ENCODE data around the gene NR4A3.
A peak's percentile ranks its signal among the peaks of the same experiment; 100 is the strongest.
"Not testable (repeated sequence)": the region's sequence is repeated elsewhere in the genome, so short reads cannot be mapped to it uniquely, and the experiment has no call there.

Gene NR4A3

DNA sequence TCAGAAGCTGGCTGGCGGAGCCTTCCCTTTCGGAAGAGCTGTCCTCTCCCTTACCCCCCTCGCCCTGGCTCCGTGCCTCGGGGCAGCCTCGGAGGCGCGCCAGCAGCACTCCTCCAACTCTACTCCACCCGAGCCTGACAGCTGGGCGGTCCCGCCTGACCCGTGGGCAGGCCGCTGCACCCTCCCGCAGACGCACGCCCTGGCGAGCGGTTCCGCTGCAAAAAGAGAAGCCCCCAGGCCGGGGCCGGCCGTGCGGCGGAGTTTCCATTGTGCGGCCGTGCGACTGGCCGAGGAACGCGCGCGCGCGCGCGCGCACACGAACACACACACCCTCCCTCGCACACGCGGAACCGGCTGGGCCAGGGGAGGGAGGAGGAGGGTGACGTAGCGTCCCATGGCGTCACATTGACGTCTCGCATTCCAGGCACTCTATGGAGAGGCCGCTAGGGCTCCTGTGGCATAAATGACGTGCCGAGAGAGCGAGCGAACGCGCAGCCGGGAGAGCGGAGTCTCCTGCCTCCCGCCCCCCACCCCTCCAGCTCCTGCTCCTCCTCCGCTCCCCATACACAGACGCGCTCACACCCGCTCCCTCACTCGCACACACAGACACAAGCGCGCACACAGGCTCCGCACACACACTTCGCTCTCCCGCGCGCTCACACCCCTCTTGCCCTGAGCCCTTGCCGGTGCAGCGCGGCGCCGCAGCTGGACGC is at the start of gene NR4A3:
TSS of gene NR4A3 (plus strand) at position 490 of the 713 bp plus-strand sequence. CDS start 6,158 bp downstream, outside the sequence.
- DNase-seq (ENCODE audit: low read depth) = peak; percentile 93

DNA sequence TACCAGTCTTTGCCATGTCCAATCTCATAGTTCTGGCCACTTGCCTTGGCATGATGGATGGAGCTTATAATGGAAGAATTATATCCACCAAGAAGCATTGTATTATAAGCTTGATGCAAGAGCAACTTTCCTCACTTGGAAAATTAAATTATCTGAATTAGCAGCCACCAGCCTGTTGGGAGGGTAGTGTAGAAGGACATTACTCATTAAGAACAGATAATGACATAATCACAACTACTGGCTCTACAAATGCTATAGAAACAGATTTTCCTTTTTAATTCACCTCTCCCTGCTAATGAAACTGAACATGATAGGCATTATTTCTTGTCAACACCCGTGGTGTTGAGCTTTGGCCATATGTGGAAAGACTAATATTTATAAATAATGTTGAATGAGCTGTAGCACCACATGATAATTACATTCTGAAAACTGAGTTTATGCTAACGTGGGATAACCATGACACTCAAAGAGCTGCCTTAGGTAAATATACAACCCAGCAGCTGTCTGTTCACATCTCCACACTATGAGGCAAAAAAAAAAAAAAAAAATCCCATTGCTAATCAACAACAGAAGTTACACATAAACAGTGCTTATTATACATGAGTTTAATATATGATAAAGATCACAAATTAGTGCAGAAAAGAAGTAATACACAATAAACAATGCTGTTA is 48.1 kb upstream of the NR4A3 start:
- DNase-seq (ENCODE audit: low read depth) = no peak

DNA sequence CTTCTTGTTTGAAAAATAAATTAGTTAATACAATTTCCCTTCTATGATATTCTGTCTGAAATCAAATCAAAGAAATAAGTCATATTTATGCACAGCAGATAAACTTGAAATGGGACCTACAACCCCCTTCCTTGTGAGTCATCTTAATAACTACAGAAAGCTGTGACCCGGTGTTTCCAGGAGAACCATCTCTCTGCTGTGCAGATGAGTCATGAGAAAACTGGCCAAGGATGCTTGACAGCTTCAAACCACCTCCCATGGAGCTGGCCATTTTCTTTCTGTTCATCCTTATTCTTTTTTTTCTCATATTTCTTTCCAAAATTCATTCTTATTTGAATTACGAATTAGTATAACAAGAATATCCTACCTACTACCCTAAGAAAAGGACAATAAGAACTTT is 43.4 kb upstream of the NR4A3 start:
- peak; percentile 79 for DNase-seq (ENCODE audit: low read depth)

DNA sequence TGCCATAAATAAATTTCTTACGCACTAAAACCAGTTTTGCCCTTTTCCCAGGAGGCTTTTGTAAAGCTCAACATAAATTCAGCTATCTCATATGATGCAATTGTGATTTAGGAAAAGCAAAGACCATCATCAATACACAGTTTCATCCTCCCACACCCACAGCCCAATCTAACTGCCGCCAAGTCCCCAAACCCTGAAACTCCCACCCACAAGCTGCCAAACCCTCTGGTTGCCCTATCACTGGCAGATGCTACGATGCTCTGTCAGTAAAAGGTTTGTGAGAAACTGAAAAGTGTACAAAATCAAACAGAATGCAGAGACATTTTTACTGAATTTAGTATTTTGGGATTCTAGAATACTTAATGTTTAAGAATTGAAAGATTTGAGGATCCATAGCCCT is 42.8 kb upstream of the NR4A3 start:
- DNase-seq (ENCODE audit: low read depth) = no peak

DNA sequence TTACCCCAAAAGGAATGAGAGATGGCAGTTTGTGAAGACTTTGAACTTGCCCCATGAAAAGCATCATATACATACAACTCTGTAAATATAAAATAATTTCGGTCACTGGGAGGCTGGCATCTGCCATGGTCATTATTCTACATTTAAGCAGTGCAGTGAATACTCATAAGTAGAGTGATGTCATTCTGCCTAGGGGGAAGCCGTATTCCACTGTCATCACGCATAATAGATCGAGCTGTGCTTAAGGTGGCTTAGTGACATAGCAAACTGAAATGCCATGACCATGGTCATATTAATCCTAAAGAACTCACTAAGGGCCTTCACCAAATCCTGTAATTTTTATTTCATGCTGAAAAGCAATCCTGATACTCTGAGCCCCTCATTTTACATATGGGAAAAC is 42.4 kb upstream of the NR4A3 start:
- DNase-seq (ENCODE audit: low read depth) = no peak

DNA sequence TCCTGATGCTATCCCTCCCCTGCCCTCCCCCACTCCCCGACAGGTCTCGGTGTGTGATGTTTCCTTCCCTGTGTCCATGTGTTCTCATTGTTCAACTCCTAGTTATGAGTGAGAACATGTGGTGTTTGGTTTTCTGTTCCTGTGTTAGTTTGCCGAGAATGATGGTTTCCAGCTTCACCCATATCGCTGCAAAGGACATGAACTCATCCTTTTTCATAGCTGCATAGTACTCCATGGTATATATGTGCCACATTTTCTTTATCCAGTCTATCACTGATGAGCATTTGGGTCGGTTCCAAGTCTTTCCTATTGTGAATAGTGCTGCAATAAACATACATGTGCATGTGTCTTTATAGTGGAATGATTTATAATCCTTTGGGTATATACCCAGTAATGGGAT is 39.3 kb upstream of the NR4A3 start:
- not testable (repeated sequence) for DNase-seq (ENCODE audit: low read depth)

DNA sequence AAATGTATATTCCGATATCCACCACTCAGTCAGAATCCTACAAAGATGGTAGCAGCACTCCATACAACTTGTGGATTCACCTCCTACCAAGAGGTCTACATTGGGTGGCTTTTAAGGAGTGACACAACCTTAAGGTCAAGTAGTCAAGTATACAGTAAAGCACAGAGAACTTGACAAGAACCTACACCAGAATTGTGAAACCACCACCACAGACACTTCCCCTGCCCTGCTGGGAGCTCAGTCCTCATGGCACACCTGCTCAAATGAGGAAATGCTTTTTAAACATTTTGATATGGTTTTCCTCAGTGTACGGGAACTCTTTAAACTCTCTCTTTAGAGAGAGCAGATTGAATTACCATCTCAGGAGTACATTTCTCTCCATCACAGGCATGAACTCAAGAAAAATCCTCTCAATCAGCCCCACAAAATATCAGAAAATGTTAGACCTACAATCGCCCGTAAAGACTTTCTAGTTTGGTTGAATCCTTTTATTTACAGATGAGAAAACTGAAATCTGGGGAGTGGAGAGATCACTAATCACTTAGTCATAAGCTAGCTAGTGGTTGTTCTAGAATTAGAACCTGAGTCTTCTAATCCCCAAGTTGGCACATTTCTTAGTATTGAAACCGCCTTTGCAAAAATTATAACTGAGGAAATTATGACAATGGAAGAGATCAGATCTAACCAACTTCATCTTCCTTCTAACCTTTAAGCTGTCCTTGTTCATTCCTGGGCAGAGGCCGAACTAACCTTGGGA is 38.5 kb upstream of the NR4A3 start:
- DNase-seq (ENCODE audit: low read depth) = no peak

DNA sequence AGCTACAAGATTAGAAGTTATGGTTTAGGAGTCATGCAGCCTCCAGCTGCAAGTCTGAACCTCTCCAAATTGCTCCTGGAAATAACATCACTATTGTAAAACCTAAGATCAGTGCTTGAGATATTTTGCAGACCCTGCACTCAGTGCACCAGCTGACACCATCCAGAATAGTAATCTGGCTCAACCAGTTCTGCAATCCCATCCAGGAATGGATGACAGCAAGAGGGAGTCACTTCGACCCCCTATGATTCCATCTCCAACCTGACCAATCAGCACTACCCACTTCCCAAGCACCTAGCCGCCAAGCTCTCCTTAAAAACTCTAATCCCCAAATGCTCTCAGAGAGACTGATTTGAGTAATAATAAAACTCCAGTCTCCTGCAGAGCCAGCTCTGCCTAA is 37.9 kb upstream of the NR4A3 start:
- DNase-seq (ENCODE audit: low read depth) = no peak

DNA sequence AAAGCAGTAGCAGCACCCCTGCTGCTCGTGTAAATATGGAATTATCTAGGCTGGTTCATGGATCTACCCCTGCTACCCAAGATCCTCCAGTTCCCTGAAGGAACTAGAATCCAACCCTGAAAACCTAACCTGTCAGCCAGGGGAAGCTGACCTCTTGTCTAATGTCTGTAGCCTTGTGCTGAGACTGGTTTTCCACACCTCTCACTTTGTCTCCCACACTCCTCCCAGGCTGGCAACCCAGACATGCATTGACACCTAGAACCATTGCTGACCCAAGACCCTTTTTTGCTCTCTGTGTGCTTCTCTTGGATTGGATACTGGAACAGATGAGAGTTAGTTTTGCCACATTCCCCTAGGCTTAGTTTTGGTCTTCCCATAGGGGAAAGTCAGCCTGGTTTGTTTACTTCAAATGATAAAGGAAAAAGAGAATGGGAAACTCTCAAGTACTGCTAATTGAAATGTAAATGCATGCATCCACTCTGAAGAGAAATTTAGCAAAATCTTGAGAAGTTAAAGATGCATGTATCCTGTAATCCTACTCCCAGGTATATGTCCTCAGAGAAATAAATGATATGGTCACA is 36.6 kb upstream of the NR4A3 start:
- DNase-seq (ENCODE audit: low read depth) = no peak

DNA sequence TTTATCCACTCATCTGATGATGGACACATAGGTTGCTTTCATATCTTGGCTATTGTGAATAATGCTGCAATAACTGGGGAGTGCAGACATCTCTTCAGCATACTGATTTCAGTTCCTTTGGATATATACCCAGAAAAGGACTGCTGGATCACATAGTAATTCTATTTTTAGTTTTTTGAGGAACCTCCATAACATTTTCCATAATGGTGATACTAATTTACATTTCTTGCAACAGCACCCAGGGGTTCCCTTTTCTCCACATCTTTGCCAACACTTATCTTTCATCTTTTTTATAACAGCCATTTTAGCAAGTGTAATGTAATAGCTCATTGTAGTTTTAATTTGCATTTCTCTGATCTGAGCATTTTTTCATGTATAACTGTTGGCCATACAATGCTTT is 34.1 kb upstream of the NR4A3 start:
- DNase-seq (ENCODE audit: low read depth) = no peak

DNA sequence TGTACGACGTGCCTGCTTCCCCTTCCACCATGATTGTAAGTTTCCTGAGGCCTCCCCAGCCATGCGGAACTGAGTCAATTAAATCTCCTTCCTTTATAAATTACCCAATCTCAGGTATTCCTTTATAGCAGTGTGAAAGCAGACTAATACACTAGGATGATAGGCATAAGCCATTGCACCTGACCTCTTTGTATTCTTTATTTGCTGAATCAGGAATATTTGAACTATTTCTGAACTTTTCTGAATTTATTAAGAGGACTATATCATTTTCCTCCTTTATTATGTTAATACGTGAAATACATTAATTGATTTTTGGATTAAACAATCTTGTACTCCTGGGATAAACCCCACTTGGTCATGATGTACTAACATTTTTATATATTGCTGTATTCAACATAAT is 28.2 kb upstream of the NR4A3 start:
- no peak for DNase-seq (ENCODE audit: low read depth)

DNA sequence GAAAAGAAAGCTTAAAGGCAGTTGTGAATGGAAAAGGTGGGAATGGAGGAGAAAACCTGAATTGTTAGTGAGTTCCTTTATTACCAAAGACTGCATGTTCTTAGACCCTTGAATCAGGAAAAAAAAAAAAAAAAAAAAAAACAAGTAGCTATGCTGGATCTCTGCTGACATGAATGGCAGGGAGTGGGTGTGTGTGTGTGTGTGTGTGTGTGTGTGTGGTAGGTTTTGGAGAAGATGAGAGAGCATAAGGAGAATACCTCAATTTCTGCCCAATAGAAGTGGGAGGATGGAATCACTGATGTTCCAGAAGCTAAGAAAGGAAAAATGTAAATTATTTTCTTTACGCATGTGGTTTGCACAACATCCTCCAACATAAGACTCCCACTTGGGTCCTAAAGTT is 25.5 kb upstream of the NR4A3 start:
- DNase-seq (ENCODE audit: low read depth) = no peak

DNA sequence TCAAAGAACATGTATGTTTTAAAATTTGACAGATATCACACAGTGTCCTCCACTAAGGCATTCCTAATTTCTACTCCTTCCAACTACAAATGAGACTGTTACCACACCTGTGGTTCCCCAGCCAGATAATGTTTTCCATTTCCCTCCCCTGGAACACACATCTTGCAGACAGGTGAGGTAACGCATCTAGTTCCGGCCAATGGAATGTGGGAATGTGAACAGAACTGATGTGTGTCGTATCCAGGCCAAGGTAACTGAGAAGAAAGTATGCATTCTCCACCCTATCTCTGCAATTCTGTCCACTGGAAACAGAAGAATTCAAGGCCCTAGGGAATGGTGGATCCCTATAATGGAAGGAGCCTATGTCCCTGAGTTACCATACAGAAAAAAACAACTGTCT is 19.9 kb upstream of the NR4A3 start:
- no peak for DNase-seq (ENCODE audit: low read depth)

DNA sequence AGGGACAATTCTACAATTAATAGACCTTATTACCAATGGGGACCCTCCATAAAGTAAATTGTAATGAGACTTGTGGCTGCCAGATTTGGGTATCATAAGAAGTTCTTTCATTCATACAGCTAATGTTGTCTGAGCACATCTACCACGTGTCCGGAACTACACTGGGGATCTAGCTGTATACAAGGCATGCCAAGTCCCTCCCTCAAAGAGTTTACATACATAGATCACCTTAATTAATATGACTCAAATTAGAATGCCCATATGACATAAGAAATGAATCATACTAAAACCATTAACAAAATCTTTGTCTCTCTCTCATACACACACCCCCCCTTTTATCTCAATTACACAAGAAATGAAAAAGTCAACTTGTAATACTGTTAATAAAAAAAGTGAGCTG is 18.0 kb upstream of the NR4A3 start:
- DNase-seq (ENCODE audit: low read depth) = no peak

DNA sequence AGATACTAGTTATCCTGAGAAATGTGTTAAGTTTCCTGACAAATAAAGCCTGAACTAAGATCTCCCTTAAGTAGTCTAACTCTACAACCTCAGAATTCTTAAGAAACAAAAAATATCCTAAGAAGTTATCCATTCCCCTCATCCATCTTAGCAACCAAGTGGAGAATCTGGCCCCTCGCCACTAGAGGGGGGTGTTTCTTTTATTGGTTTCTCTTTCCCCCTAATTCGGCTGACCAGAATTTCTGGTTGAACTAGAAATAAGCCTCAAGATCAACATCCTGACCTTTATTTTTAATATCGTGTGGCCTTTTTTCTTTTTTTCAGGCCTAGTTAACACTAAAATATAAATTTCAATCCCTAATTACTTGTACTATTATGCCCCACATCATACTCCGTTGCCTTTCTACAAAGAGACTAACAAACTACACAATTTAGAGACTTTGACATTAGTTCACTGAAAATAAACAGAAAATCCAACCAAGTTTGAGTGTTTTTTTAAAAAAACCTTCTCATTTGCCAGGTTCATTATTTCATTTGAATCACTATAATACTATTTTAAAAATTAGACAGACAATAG is 14.3 kb upstream of the NR4A3 start:
- peak; percentile 23 for DNase-seq (ENCODE audit: low read depth)

DNA sequence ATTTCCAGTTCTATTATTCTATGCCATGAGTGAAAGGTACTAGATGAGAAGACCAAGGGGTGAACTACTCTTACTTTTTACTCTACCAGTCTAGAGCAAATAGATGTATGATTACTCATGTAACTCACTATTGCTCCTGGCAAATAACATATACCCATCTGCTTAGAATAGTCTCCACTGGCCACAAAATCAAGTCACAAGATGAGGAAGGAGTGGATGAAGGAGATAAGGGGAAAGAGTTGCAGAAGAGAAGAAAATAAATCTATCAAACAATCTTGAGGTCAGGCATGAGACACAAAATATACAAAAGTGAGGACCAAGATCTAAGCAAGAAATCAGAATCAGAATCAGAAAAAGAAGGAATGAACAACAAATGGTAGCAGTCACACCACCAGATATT is 13.7 kb upstream of the NR4A3 start:
- no peak for DNase-seq (ENCODE audit: low read depth)

DNA sequence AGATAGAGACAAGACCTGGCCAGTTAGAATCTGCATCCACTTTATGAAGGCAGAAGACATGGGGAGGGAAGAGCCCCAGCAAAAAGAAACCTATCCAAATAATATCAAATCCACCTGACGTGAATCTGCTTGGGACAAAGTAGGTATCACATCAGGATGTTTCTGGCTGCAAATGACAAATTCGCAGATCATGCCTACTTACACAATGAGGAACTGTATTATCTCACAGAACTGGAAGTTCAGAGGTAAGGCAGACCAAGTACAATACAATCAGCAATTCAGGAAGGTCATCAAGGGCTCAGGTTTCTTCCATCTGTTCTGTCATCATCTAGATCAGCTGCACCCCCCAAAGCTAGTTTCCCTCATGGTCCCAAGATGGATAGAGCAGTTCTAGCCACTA is 13.2 kb upstream of the NR4A3 start:
- DNase-seq (ENCODE audit: low read depth) = no peak

DNA sequence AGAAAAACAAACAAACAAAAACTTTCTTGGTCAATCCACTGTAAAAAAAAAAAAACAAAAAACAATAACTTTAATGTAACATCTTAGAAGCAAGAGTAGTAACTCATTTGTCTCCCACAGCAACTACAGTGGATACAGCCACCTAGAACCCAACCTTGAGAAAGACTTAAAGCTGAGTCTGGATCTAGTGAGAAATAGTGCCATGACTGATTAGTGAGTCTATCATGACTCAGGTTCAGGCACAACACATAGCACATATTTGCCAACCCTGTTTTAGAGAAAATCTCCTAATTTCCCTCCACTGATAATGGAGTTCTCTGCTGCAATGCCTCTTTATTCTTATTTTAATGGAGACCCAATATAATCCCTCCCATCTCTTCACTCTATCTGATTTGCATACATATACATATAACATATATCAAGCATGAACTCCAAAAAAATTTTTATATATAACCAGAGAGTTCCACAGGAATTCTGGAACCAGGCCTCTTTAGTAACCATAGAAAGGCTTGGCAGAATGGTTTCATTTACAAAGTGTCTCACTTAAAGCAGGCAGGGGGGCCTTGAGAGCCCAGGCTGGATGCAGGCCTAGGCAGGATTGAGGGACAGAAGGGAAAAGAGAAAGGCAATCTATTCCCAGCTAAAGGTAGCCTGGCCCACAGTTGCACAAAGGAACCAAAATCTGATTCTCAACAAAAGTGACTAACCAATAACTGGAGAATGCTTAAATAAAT is 11.9 kb upstream of the NR4A3 start:
- DNase-seq (ENCODE audit: low read depth) = no peak

DNA sequence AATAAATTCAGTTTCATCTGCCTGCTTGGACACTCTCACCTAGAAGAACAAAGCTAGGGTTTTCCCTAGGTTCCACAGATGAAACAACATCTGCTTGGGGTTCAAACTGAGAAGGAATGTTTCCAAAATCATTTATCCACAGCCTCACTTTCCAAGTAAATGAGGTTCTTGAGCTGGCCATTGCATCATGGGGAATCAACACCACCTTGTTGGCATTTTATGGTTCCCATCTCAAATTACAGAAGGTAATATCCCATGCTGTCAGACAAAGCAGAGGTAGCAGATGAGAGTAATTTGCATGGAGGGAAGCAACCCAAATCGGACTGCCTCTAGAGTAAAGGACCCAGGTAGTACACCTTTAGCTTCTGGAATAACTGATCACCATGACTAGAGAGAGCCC is 10.5 kb upstream of the NR4A3 start:
- DNase-seq (ENCODE audit: low read depth) = no peak

DNA sequence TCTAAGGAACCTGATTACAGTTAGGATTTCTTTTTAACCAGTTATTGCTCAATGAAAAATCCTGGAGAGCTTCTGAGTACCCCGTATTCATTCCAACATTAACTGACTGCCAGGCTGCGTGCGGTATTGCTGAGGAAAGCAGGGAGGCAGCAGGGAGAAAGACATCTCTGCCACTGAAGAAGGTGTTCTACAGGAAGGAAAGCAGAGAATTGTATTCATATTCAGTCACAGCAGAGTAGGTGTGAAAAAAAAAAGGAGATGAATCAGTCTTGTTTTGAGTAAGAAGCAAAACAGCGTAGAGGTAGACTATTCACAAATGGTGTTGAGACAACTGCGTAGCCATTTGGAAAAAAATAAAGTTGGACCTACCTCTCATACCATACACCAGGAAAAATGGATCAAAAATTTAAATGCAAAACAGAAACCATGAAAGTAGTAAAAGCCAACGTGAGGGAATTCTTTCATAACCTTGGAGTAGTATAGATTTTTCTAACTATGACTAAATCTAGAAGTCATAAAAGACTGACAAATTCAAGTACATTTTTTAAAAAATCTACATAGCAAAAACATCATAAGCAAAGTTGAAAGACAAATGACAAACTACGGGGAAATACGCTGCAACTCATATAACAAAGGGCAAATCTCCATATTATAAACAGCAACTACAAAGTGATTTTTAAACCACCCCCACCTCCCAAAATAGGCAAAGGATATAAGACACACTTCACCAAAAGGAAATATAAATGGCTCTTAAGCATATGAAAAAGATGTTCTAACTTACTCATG is 9.9 kb upstream of the NR4A3 start:
- no peak for DNase-seq (ENCODE audit: low read depth)

DNA sequence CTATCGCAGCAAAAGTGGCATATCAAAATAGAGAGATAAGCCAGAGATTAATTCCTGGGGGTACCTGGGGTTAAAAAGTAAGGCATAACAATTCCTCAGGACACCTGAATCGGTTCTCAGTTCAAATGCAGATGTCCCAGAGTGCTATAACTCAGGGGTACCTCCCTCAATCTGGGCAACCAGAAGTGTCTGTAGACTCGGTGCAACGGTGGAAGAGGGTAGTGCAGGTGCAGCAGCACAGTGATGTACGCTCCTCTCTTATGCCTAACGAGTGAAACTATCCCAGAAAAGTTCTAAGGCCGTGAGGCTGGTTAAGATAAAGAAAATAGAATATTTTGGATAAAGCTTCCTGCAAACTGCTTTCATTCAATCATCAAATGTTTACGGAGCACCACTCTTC is 7.9 kb upstream of the NR4A3 start:
- no peak for DNase-seq (ENCODE audit: low read depth)

Data from HS-5 (cell line).